Neural progenitor cell (in vitro differentiated cells): Measurements from ENCODE around the gene GMCL1.

Experiments
- EZH2 ChIP-seq: fragments of 200-600 bp; sonication (generic); IDR thresholded peaks from 2 replicates; pipeline ENCODE4 v1.6.1; 2017; ENCODE audit warnings: antibody characterized with exemption, mild to moderate bottlenecking, moderate library complexity
- EZH2phosphoT487 ChIP-seq: fragments of 200-600 bp; sonication (generic); IDR thresholded peaks from 2 replicates; pipeline ENCODE4 v1.6.1; 2017; ENCODE audit warnings: antibody characterized with exemption
- TF ChIP-seq, protein P1 (sequence below): fragments of 200-600 bp; sonication (generic); IDR thresholded peaks from 2 replicates; pipeline ENCODE4 v1.5.1; 2017; ENCODE audit warnings: antibody characterized with exemption, mild to moderate bottlenecking

GRCh38 chr2:69784228-69784627, 45.2 kb upstream of the GMCL1 start:
- TF ChIP-seq, protein P1, sequence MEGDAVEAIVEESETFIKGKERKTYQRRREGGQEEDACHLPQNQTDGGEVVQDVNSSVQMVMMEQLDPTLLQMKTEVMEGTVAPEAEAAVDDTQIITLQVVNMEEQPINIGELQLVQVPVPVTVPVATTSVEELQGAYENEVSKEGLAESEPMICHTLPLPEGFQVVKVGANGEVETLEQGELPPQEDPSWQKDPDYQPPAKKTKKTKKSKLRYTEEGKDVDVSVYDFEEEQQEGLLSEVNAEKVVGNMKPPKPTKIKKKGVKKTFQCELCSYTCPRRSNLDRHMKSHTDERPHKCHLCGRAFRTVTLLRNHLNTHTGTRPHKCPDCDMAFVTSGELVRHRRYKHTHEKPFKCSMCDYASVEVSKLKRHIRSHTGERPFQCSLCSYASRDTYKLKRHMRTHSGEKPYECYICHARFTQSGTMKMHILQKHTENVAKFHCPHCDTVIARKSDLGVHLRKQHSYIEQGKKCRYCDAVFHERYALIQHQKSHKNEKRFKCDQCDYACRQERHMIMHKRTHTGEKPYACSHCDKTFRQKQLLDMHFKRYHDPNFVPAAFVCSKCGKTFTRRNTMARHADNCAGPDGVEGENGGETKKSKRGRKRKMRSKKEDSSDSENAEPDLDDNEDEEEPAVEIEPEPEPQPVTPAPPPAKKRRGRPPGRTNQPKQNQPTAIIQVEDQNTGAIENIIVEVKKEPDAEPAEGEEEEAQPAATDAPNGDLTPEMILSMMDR = no peak
- TF ChIP-seq EZH2 = no peak
- TF ChIP-seq EZH2phosphoT487 = no peak
